Activated CD8-positive, alpha-beta memory T cell treated with anti-CD3 and anti-CD28 coated beads for 48 hours (primary cell): ENCODE results near the gene EEFSEC.

ENCODE experiments used
- DNase-seq, 3 experiments: peaks; one replicate each; pipeline ENCODE4 v3.0.0-alpha.2; 2020; ENCODE audit warnings: low read depth in 2 of 3, low spot score in 2 of 3

EEFSEC gene

GRCh38 chr3:128241741-128242140, 88.5 kb downstream of the EEFSEC start:
- DNase-seq, result no peak

DNA sequence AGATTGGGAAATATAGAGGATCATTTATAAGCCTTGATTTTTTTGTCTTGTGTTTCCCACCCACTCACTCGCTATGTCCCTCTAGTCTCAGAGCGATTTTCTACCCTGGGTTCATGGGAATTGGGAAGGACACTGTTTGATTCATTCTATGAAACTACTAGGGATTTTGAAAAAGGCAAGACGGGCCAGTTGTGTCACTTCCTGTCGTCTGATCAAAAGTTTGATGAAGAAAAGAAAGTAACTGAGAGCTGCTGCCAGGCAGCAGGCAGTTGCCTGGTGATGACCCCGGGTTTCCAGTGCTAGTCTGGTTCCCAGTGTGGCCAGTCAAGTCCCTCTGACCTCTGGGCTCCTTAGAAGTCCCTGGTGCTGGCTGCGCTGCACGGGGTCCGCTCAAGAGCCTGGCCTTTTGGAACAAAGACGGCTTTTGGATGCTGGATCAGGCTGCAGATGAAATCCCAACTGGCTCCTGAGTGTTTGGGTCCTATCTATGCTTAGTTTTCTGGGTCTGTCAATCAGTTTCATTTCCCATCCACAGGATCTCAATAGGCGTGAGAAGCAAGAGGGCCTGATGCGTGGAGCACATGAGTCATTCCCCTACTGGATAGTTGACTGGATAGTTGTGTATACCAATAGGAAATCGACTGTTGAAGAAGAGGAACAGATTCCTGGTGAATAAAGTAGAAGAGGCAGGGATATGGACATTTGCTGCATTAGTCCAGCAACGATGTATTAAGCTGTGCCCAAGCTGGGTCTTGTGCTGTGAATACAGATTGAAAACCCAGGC, 89.7 kb downstream of the EEFSEC start:
- DNase-seq, result no peak

- no peak for DNase-seq
These were observed 90.6 kb downstream of the EEFSEC start for GRCh38 chr3:128243602-128244504.

DNA sequence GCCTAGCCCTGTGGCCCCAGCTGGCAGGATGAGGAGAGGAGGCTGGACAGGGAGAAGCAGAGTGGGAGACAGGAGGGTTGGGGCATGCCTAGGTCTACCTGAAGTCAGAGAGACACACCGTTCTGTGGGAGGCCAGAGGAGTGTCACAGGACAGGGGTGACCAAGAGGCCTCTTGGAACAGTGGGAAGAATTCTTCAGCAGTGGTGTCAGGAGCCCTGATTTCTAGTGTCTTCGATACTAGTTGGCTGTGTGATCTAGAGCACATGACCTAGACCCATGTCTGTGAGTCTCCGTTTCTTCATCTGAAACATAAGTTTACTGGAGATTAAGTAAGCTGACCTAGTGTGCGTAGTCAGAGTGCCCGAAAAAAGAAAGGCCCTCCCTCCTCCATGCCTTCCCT, 92.2 kb downstream of the EEFSEC start:
- no peak for DNase-seq

GRCh38 chr3:128247666-128248409, 94.6 kb downstream of the EEFSEC start:
- no peak for DNase-seq

DNA sequence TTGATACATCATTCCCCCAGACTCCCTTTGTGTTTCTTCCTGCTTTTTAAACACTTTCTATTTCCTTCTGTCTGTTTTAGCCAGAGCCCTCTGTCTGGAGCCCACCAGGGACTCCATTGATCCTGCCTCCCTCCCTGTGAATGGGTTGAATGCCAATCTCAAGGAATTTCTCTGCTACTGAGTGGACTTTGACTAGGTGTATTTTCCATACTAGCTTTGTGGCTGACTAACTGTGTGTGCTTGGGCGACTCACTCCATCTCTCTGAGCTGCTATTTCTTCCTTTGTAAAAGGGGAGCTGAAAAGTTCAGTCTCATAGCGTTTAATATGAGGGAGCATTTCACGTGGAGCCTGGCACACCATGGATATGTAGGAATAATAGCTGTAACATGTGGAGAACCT, 98.8 kb downstream of the EEFSEC start:
- DNase-seq, result no peak

GRCh38 chr3:128253150-128253549, 99.9 kb downstream of the EEFSEC start:
- no peak for DNase-seq

- no peak for DNase-seq
These were observed 100.8 kb downstream of the EEFSEC start for GRCh38 chr3:128254066-128254590.

- no peak for DNase-seq
These were observed 101.7 kb downstream of the EEFSEC start for GRCh38 chr3:128254967-128255366.

GRCh38 chr3:128256131-128256530, 102.8 kb downstream of the EEFSEC start:
- no peak for DNase-seq

GRCh38 chr3:128257632-128258031, 104.4 kb downstream of the EEFSEC start:
- no peak for DNase-seq

DNA sequence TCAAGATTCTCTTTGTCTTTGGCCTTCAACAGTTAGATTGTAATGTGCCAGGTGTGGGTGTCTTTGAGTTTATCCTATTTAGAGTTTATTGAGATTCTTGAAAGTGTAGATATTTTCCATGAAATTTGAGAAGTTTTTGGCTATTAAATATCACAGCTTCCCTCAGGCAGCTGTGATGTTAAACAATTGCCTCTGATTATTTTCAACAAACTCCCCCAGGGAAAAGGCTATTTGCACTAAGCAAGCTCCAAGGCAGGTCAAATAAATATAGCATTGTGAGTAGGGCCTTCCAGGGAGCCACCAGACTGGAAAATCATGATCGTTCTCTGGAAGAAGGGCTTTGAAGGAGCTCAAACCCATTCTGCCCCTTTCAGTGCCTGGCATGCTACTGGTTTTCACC, 107.0 kb downstream of the EEFSEC start:
- DNase-seq, result no peak

DNA sequence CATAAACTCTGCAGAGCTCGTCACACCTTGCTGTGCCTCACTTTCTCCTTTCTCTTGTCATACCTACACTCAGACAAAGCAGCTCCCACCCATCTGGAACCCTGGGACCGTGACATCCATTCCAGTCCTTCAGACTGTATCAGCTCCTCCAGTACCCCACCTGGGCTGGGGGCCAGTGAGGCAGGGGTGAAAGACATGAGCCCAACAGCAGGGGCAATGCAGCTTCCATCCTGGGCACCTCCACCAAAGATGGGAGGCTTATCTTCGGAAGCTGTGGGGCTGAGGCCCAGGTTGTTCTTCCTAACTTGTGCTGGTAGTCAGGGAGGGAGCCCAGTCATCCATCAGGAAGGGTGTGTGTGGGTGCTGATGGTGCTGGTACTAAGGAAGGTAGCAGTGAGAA, 109.2 kb downstream of the EEFSEC start:
- DNase-seq, result no peak

- DNase-seq, result no peak
These were observed 109.8 kb downstream of the EEFSEC start for GRCh38 chr3:128263118-128263517.

DNA sequence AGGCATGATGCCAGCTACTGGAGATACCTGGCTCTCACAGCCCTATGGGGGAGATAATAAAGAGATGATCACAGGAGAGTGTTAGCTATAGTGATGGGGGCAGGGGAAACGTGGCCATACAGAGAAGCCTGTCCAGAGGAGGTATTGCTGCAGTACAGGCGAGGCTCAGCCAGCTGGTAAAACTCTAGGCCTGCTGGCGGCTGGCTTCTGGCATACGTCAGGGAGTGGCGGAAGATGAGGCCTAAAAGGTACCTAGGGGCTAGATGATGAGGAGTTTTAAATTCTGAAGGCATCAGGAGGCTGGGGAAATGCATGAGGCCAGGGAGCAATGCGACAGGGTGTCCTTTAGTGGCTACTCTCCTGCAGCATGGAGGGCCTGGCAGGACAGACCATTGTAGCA, 110.7 kb downstream of the EEFSEC start:
- no peak for DNase-seq

DNA sequence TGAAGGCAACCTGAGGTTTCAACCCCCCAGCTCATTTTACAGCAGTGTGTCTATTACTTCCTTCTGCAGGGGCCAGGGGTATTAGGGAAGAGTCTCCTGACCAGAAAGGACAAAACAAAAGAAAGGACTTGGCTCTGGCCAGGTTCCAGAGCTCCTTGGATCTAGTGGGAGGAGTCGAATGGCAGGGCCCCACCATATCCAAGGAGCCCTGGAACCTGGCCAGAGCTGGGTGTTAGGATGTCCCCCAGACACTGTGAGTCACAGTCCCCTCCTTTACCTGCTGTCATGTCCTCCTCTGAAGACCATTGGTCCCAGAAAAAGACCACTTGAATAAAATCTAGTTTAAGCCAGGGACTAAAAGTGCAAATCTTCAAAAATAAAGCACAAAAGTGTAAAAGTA, 113.2 kb downstream of the EEFSEC start:
- no peak for DNase-seq

DNA sequence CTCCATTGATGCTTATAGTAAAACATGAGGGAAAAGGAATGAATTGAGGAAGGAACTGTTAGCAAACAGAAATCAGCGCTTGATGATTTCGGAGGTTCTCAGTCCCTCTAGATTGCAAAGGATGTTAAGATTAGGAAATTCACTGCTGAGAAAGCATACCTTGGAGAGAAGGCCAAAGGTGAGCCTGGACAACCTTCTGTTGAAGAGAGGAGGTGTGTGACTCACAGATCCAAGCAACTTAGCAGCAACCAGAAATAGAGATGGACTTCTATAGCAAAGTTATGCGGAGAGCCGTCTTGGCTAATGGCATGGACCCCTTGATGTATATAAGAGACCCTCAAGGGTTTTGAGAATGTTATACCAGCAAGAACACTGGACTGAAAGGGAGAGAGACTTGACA, 114.3 kb downstream of the EEFSEC start:
- no peak for DNase-seq

DNA sequence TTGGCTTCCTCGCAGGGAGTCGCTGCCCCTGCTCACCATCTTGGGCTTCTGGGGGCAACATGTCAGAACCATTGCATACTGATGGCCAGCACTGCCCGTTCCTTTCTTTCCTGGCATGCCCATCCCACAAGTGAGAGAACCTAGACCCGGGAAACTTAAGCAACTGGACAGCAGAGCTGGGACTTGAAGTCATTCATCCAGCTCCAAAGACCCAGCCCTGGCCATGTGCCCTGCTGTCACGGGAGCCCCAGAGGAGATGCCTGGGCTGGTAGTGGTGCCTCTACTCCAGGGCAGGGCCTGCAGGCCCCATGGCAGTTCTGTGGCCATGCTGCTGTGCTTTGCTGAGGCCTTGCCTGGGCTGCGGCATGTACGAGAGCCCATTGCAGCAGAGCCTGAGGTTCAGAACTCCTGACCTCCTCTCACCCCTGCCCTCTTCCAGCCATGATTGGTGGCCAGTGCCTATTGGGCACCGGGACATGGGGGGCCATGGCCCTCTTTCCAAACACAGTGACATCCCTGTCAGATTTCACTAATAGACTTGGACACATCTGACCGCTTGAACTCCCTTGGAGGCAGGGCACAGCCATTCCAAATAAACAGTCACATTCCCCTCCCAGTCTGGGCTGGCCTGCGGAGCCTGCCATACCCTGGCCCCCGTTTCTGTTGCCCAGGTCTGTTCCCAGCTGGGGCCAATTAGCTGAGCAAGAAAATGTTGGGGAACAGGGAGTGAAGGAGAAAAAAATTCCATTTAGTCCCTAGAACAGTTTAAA, 115.9 kb downstream of the EEFSEC start:
- DNase-seq, result no peak

GRCh38 chr3:128269796-128270195, 116.5 kb downstream of the EEFSEC start:
- DNase-seq, result no peak
